Thymus (tissue), 11 donors: ENCODE results near the gene RASGEF1C. TPM values are rescaled to one million over a fixed set of nuclear protein-coding genes. Genes with fewer than 3 reads are reported as not detected.

Experiments
- DNase-seq, 9 donors: peaks; one replicate each; pipeline ENCODE4 v3.0.0-alpha.2; 2013; ENCODE audit warnings: low spot score in 9 of 9, low read depth in 6 of 9, missing footprints in 1 of 9
- H3K27ac ChIP-seq, 2 donors: one replicate each; pipeline ENCODE4 v1.5.1; 2013; ENCODE audit warnings: control low read depth in 1 of 2, low read depth in 1 of 2, low read length in 1 of 2, mild to moderate bottlenecking in 1 of 2, moderate library complexity in 1 of 2
- H3K27me3 ChIP-seq, 2 donors: one replicate each; pipeline ENCODE4 v1.5.1; 2013; ENCODE audit warnings: low read length in 1 of 2; ENCODE audit not compliant: control insufficient read depth in 2 of 2, insufficient read depth in 1 of 2
- H3K36me3 ChIP-seq, 2 donors: one replicate each; pipeline ENCODE4 v1.5.1; 2013; ENCODE audit warnings: low read length in 1 of 2, mild to moderate bottlenecking in 1 of 2, moderate library complexity in 1 of 2; ENCODE audit not compliant: control insufficient read depth in 2 of 2, insufficient read depth in 2 of 2
- H3K4me1 ChIP-seq, 2 donors: one replicate each; pipeline ENCODE4 v1.5.1; 2013; ENCODE audit warnings: low read length in 2 of 2; ENCODE audit not compliant: control insufficient read depth in 2 of 2, insufficient read depth in 2 of 2
- H3K4me3 ChIP-seq, 2 donors: one replicate each; pipeline ENCODE4 v1.5.1; 2013; ENCODE audit warnings: low read length in 2 of 2, control low read depth in 1 of 2, mild to moderate bottlenecking in 1 of 2
- H3K9me3 ChIP-seq, 2 donors: one replicate each; pipeline ENCODE4 v1.5.1; 2013; ENCODE audit warnings: low read length in 1 of 2, mild to moderate bottlenecking in 1 of 2; ENCODE audit not compliant: control insufficient read depth in 2 of 2, insufficient read depth in 1 of 2
- WGBS: extraction: QIAGEN DNeasy Blood & Tissue Kit; methylation state at CpG from one replicate; pipeline ENCODE4 v1.1.7; 2013; 5-methylcytosine and 5-hydroxymethylcytosine counted together
- polyA plus RNA-seq: library from polyadenylated mRNA; stranded (reverse); fragments of 200-250 nt; gene quantifications from one replicate; pipeline ENCODE4 v1.2.3, GENCODE V29; 2013
- total RNA-seq: library from RNA; stranded (reverse); fragments of 120-200 nt; gene quantifications from one replicate; pipeline ENCODE4 v1.2.4, GENCODE V29; 2013
- donor health status: healthy.

Gene RASGEF1C
- total and polyA plus RNA-seq, 2 donors = 0.11 TPM; not detected in 1

DNA sequence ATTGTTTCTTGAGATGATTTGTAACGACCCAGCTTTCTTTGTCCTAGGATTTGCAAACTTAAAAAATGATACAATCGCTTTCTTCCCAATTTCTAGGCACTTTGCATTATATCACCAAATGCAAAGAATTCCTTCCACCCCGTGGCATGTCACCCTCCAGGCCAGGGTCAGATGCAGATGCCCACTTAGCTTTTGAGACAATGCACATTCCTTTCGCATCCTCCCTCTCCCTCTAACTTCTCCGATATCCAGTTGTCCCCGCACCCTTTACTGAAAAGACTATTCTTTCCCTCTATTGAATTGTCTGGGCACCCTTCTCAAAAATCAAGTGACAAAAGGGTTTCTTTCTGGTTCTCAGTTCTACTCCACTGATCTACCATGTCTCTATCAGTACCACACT is 154.8 kb downstream of the RASGEF1C start:
- no peaks in the 10 kb centered on the region for H3K27me3 ChIP-seq
- H3K4me3 ChIP-seq = no peak overlapping the region
- no peak for DNase-seq
- WGBS = 78% methylated on average over 6 of the region's 6 CpGs
- H3K36me3 ChIP-seq = no peaks in the 10 kb centered on the region
- no peaks in the 10 kb centered on the region for H3K9me3 ChIP-seq
- H3K27ac ChIP-seq = no peak overlapping the region
- H3K4me1 ChIP-seq = no peaks in the 10 kb centered on the region

- peaks cover 0 to 4% of the 10 kb centered on the region in 2 donors for H3K4me1 ChIP-seq
- no peak for DNase-seq
- WGBS = 98% methylated on average over 8 of the region's 8 CpGs
- no peaks in the 10 kb centered on the region for H3K9me3 ChIP-seq
- H3K36me3 ChIP-seq = no peaks in the 10 kb centered on the region
- H3K4me3 ChIP-seq = no peak overlapping the region
- H3K27ac ChIP-seq = no peak overlapping the region
- H3K27me3 ChIP-seq = no peaks in the 10 kb centered on the region
Measured at GRCh38 chr5:180053061-180053602, 155.9 kb downstream of the RASGEF1C start.

DNA sequence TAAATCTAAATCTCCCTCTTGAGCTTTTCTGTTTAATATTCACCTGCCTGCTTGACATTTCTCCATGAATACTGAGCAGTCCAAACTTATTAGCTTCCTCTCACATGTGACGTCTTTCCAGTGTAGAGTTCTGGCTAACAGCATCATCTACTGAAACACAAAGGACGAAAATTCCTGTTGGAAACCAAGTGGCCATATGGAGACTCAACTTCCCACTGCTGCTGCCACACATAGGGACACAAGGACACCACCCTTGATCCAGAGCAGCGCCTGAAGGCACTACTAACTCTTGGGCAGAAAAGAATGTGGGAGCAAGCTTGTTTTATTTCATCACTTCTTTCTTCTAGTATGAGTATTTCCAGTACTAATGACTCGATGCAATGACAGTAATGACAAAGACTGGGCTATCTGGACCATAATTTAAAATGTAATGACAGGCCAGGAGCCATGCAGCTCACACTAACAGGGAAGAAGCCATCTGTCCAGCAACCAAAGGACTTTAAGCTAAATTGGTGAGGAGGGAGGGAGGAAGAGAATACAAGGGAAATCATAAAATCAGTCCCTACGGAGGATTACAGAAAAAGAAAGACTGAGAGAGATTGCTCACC is 156.7 kb downstream of the RASGEF1C start:
- DNase-seq = no peak
- Histone ChIP-seq H3K27me3 (no peaks in the 10 kb centered on the region), H3K9me3 (no peaks in the 10 kb centered on the region), H3K4me1 (peaks cover 0 to 4% of the 10 kb centered on the region in 2 donors), H3K4me3 (no peak overlapping the region), H3K36me3 (no peaks in the 10 kb centered on the region), H3K27ac (no peak overlapping the region)
- over 99% methylated on average over 5 of the region's 5 CpGs for WGBS

Other genes starting within 250 kb of the RASGEF1C start
- gene RNF130, start 137.5 kb downstream of the RASGEF1C start, total RNA-seq = 20.5 TPM
- gene RNF130, start 137.5 kb downstream of the RASGEF1C start, polyA plus RNA-seq = 69.2 TPM
- gene MAPK9, start 82.9 kb upstream of the RASGEF1C start, total RNA-seq = 20.3 TPM
- gene MAPK9, start 82.9 kb upstream of the RASGEF1C start, polyA plus RNA-seq = 14.6 TPM
- gene GFPT2, start 144.1 kb upstream of the RASGEF1C start, total RNA-seq = 0.85 TPM
- 3.1 TPM for gene GFPT2, start 144.1 kb upstream of the RASGEF1C start, polyA plus RNA-seq